NCI-H2196 treated with DMSO at 0.1 percent for 48 hours (cell line): ENCODE measurements around the gene TCF7L1.
"Not testable (repeated sequence)": the region's sequence is repeated elsewhere in the genome, so short reads cannot be mapped to it uniquely, and the experiment has no call there.

Experiments used
- DNase-seq: peaks from one replicate; lab custom pipeline; 2025; ENCODE audit not compliant: unreplicated experiment; lab: John Stamatoyannopoulos, UW

TCF7L1 gene

DNA sequence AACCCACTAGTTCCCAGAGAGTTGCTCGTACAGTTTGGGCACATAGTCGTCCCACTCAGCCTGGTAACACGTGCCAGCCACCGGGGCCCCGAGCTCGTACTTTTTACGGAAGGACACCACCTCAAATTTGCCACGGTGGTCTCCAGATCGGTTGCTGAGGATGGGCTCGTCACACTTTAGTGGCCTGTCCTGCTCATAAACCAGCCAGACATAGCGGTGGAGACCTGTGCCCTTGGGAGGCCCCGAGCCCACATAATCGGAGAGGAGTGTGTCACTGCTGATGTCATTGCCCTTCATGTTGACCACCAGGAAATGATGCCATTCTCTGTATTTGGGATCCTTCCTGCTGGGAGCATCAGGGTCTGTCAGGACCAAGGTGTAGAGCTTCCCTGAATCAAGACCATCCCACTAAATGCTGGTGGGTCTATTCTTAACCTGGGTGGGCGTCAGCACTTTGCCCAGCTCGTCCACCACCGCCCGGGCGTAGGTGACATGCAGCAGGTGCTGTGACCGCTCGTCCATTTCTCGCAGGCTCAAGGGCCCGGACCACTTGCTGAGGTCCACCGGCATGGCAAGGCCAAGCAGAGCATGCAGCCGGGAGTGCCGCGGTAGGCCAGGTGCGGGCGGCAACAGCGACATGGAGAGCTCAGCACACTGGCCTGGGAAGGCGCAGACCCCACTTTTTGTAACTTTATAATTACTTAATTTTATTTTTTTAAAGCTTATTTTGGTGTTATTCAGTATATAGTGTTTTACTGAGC lies 208.3 kb downstream of the TCF7L1 start:
- DNase-seq = no peak

DNA sequence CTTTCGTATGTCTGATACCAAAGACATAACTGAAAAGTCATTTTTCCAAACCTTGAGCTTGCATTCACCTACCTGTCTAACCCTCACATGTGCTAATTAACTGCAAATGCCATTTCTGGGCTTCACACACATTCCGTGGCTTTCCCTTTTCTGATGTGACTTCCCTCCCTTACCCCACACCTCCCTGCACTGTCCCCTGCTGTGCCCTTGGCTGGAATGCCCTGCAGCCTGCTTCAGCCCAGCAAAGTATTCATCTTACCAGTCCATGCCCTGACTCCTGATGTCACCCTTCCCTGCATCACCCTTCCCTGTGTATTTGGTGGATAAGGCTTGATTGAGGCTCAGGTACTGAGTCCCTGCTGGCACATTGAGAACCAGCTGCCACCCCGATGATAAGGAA lies 209.0 kb downstream of the TCF7L1 start:
- DNase-seq = no peak

DNA sequence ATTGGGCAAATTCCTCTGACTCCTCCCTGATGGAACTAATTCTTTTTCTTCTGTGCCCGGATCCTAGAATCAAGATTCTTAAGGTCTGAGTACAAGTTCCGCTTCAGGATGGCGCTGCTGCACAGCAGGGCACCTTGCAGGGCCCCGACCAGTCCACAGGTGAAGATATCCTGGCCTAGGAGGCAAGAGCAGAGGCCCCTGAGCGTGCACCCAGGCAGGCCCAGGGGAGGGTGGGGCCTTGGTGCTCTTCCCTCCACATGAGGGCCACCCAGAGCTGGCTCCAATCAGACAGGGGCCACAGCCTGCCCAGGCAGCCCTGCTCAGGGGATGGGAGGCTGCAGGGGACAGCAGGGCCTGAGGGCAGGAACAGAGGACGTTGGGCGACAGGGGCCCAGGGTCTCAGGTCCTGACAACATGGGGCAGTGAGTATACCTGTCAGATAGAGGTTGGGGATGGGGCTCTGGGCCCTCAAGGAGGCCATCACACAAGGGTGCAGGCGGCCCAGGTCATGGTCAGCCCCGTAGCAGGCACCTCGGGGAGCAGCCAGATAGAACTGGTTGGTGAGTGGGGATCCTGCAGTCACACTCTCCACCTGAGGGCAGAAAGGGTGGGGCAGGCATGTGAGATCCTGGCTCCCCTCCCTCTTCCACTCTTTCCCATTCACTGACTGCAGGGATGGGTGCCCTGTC lies 210.2 kb downstream of the TCF7L1 start:
- not testable (repeated sequence) for DNase-seq

DNA sequence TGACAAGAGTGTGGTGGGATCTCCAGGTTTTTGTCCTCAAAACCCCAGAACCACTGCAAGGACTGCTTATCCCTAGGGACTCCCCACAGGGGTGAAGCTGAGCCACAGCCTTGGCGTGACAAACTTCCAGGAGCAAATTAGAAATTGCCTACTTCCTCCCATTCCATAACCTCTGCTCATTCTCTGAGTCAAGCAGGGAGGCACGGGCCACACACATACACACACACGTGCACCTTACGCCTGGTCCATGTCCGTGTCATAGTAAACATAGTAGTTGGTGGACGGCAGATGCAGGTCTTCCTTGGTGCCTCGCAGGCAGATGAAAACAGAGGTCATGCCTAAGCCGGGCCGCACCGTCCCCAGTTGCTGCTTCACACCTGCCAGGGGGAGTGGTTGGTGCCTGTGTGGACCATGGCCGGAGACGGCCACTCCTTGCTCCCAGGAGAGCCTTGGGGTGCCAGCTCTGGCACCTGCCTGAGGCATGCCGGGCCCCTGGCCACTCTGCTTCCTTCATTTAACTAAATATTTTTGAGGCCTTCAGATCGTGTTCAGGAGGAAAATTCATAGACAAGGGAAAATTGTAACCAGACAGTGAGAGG lies 211.3 kb downstream of the TCF7L1 start:
- no peak for DNase-seq

DNA sequence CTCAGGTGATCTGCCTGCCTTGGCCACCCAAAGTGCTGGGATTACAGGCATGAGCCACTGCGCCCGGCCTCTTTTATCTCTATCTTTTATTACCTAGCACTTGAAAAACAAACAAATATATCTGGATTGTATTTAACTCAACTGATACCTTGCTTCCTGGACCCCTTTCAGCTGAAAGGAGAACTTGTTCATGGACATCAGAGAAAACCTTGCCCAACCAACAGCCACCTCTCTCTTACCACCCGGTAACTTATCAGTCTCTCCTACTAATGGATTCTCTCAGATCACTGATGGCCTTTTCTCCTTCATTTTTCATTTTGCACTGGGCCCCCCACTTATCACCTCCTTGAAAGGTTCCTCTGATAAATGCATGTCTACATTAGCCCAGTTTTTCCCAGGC lies 214.4 kb downstream of the TCF7L1 start:
- DNase-seq = no peak

DNA sequence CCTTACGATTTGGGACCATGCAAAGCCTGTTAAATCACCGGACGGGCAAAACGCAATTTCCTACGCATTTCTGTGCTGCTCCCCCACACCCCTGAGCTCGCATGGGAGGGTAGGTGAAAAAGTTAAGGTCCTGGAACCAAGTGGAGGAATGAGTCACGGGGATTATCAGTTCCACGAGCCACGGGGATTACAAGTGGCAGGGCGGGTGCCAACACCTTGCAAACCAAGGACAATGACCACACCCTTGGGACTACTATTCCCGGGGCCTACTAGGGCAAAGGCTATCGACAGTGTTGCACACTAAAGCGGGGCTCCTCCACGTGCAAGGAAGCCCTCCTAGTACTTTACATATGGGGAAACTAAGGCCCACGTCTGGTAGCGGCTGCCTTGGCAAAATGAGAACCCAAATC lies 220.7 kb downstream of the TCF7L1 start:
- no peak for DNase-seq

DNA sequence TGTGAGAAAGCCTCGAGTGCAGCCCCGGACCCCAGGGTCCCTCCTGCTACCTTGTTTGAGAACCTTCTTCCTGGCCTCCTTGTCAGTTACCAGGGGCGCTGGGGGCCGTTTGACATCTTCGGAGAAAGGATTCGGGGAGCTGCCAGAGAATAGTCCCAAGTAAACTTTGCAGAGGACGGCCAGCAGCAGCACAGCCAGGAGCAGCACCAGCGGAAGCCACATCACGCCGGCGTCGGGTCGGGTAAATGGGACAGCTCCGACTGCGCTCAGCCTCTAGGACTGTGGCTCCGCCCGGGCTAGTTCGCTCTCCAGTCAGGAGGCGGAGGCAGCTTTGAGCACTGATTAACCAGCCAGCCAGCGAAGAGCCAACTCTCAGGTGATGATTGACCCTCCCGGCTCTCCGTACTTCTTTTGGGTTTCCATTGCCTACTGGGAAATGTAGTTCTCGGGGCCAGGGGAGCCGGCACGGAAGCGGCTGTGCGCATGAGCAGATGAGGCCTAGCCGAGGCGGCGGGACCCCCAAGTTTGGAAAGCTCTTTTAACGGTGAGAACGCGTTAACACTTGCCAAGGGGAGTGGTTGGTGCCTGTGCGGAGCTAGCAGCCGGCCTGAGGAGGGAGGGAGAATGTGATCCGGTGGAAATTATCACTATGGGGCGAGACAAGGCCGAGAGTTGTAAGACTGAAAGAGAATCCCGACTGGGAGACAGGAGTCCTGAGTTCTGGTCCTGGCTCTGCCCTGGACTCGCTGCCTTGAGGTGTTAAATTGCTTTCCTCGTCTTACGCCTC lies 221.3 kb downstream of the TCF7L1 start, which contains the start of the genes ELMOD3 and RETSAT:
Gene ELMOD3, plus strand, starts transcription at position 484 of the 787 bp plus-strand sequence. CDS start 2,430 bp downstream, outside the sequence.
Gene RETSAT, minus strand, starts transcription at position 243 of the 787 bp plus-strand sequence. Its CDS starts 21 bp downstream, at position 222.
- DNase-seq = peak; percentile 86

DNA sequence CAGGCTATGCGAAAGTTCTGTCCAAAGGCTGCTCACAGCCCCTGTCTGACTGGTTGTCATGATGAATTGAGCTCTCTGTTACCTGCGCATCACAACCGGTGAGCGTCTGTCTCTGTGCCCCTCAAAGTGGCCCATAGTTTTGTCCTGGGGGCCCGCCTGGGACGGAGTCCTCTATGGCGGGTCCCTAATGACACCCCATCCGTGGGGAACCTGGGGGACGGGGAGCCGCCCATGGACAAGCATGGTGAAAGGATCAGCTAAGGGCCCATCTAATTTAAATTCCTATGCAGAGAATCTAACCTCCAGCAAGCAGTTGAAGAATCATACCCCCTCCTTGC lies 221.8 kb downstream of the TCF7L1 start:
- no peak for DNase-seq

DNA sequence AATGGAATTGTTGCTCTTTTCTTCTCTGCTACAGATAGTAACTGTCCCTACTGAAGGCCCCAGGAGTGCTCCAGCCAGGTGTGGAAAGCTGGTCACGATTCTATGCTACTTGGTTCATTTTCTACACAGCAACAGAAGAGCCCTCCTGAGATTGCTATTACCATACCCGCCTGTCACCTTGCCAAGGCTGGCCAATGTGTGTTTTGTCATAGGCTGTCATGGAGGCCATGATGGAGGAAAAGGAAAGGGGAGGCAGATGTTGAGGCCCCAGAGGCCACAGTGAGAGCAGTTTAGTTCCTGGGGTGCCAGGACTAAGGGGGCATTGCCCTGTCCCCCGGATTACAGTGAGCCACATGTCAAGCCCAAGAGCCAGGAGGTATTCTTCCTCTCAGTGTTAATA lies 222.3 kb downstream of the TCF7L1 start:
- no peak for DNase-seq

DNA sequence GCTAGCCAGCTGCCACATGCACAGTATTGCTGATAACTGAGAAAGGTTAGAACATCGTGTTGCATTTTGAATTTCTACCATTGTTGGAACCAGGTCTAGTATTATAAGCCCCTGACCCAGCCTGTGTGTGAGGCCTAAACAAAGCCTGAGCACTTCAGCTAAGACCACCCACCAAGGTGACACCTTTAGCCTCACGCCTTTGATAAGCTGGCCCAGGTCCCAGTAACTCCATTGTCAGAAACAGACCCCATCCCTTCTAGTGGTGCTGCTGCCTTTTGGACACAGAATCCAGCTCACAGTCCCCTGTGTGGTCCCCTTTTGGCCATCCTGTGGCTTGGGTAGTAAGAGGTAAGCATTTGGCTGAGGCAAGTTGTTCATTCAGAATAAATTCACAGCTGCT lies 223.0 kb downstream of the TCF7L1 start:
- no peak for DNase-seq

DNA sequence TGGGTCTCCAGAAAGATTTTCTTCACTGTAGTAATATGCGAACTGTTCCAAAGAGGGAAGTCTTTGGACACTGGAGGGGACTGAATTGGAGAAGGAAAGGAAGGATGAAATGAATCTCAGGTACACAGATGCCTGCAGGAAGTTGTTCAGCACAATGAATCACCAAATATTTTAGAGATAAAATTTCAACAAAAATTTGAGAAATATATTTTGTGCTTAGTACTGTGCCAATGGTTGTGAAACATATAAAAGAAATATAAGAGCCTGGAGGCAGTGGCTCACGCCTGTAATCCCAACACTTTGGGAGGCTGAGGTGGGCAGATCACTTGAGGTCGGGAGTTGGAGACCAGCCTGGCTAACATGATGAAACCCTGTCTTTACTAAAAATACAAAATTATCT lies 224.5 kb downstream of the TCF7L1 start:
- DNase-seq = no peak
